Mesothelial cell of epicardium (in vitro differentiated cells): ENCODE data around the gene MAD1L1. TPM values are rescaled to one million over a fixed set of nuclear protein-coding genes. Genes with fewer than 3 reads are reported as not detected.

Experiments
- DNase-seq, 2 experiments: peaks; one replicate each; pipeline ENCODE4 v3.0.0; 2021; ENCODE audit warnings: low spot score in 2 of 2; ENCODE audit not compliant: unreplicated experiment in 2 of 2
- H3K27ac Mint-ChIP-seq: 2 replicates; pipeline ENCODE4 v1.8.0; 2021; ENCODE audit warnings: mixed read lengths
- H3K27me3 Mint-ChIP-seq: 2 replicates; pipeline ENCODE4 v1.8.0; 2021; ENCODE audit warnings: low read depth, mixed read lengths
- H3K36me3 Mint-ChIP-seq: 2 replicates; pipeline ENCODE4 v1.8.0; 2021; ENCODE audit warnings: mixed read lengths
- H3K4me1 Mint-ChIP-seq: 2 replicates; pipeline ENCODE4 v1.8.0; 2021; ENCODE audit warnings: mixed read lengths
- H3K4me3 Mint-ChIP-seq: 2 replicates; pipeline ENCODE4 v1.8.0; 2021; ENCODE audit warnings: mild to moderate bottlenecking, moderate library complexity, mixed read lengths
- H3K9me3 Mint-ChIP-seq: 2 replicates; pipeline ENCODE4 v1.8.0; 2021; ENCODE audit warnings: mixed read lengths
- CTCF ChIP-seq: fragments of 200-600 bp; sonication (generic); IDR thresholded peaks from one replicate; pipeline ENCODE4 v1.5.0; 2021; ENCODE audit warnings: antibody characterized with exemption; ENCODE audit not compliant: unreplicated experiment
- total RNA-seq: library from RNA; stranded (reverse); gene quantifications from 3 replicates; pipeline ENCODE4 v1.2.1, GENCODE V29; 2021

MAD1L1 gene
- total RNA-seq, 1 donor from 2014 or later = 45.0 TPM

- no peaks in the 10 kb centered on the region for H3K9me3 Mint-ChIP-seq
- no peak overlapping the region for H3K27ac Mint-ChIP-seq
- H3K27me3 Mint-ChIP-seq = no peaks in the 10 kb centered on the region
- H3K36me3 Mint-ChIP-seq = peaks cover 8% of the 10 kb centered on the region
- no peak for DNase-seq
- TF ChIP-seq CTCF = no peak
- H3K4me3 Mint-ChIP-seq = no peak overlapping the region
- peaks cover 14% of the 10 kb centered on the region for H3K4me1 Mint-ChIP-seq
Observed at GRCh38 chr7:2149672-2150444, 82.9 kb downstream of the MAD1L1 start.

- H3K27ac Mint-ChIP-seq = no peak overlapping the region
- H3K27me3 Mint-ChIP-seq = no peaks in the 10 kb centered on the region
Observed at GRCh38 chr7:2148814-2149213, 83.9 kb downstream of the MAD1L1 start.

GRCh38 chr7:2148189-2148588 lies 84.6 kb downstream of the MAD1L1 start:
- Mint-ChIP-seq H3K36me3 (peaks cover 8% of the 10 kb centered on the region), H3K27me3 (no peaks in the 10 kb centered on the region), H3K9me3 (no peaks in the 10 kb centered on the region), H3K4me1 (peaks cover 14% of the 10 kb centered on the region), H3K27ac (no peak overlapping the region), H3K4me3 (no peak overlapping the region)
- no peak for TF ChIP-seq CTCF
- DNase-seq = no peak

More at GRCh38 chr7:2148814-2149213, 83.9 kb downstream of the MAD1L1 start:
- peaks cover 14% of the 10 kb centered on the region for H3K4me1 Mint-ChIP-seq
- H3K36me3 Mint-ChIP-seq = peaks cover 4% of the 10 kb centered on the region
- TF ChIP-seq CTCF = no peak
- no peak overlapping the region for H3K4me3 Mint-ChIP-seq
- DNase-seq = no peak
- no peaks in the 10 kb centered on the region for H3K9me3 Mint-ChIP-seq

GRCh38 chr7:2146676-2147472 lies 85.9 kb downstream of the MAD1L1 start:
- TF ChIP-seq CTCF = no peak
- H3K9me3 Mint-ChIP-seq = no peaks in the 10 kb centered on the region
- H3K27me3 Mint-ChIP-seq = no peaks in the 10 kb centered on the region
- H3K4me3 Mint-ChIP-seq = no peak overlapping the region
- no peak overlapping the region for H3K27ac Mint-ChIP-seq
- peaks cover 9% of the 10 kb centered on the region for H3K36me3 Mint-ChIP-seq
- no peak for DNase-seq
- peaks cover 14% of the 10 kb centered on the region for H3K4me1 Mint-ChIP-seq

GRCh38 chr7:2145835-2146580 lies 86.7 kb downstream of the MAD1L1 start:
- H3K27me3 Mint-ChIP-seq = no peaks in the 10 kb centered on the region
- no peak for TF ChIP-seq CTCF
- H3K27ac Mint-ChIP-seq = no peak overlapping the region
- peaks cover 7% of the 10 kb centered on the region for H3K4me1 Mint-ChIP-seq
- no peak for DNase-seq
- no peaks in the 10 kb centered on the region for H3K9me3 Mint-ChIP-seq
- peaks cover 9% of the 10 kb centered on the region for H3K36me3 Mint-ChIP-seq
- no peak overlapping the region for H3K4me3 Mint-ChIP-seq
